Measurements from ENCODE around the gene MMD2. TPM values are rescaled to one million over a fixed set of nuclear protein-coding genes. Genes with fewer than 3 reads are reported as not detected.
A peak's percentile ranks its signal among the peaks of the same experiment; 100 is the strongest.

The MMD2 gene
- polyA plus RNA-seq, 10 donors: 0.10 to 0.19 (median 0.11) TPM; not detected in 7

GRCh38 chr7:4871056-4871680 is 87.8 kb downstream of the MMD2 start:
- no peak for DNase-seq

GRCh38 chr7:4868493-4868892 is 90.5 kb downstream of the MMD2 start:
- no peak for DNase-seq

GRCh38 chr7:4866528-4867496 is 92.2 kb downstream of the MMD2 start:
- DNase-seq: no peak

GRCh38 chr7:4862156-4862555 is 96.8 kb downstream of the MMD2 start:
- no peak for DNase-seq

GRCh38 chr7:4861673-4862072 is 97.3 kb downstream of the MMD2 start, which contains the start of gene PAPOLB:
TSS of gene PAPOLB (minus strand) at chr7:4862030. CDS start at chr7:4861810, 220 bp downstream.
- peak in 1 of 3 donors; percentile 25 for DNase-seq

GRCh38 chr7:4861227-4861626 is 97.8 kb downstream of the MMD2 start:
- no peak for DNase-seq

GRCh38 chr7:4857189-4857588 is 101.8 kb downstream of the MMD2 start:
- no peak for DNase-seq

GRCh38 chr7:4856336-4857057 is 102.5 kb downstream of the MMD2 start:
- DNase-seq: no peak

Other genes with a start within 250 kb of the MMD2 start
- 10 to 100 TPM in 7 of 10 donors, 1 to 10 TPM in 3; 9.1 to 23.4 (median 12.2) TPM for gene AP5Z1, start 183.6 kb downstream of the MMD2 start, polyA plus RNA-seq (ENCODE audit: insufficient read length in 10 of 10)
- gene PAPOLB, start 97.2 kb downstream of the MMD2 start, polyA plus RNA-seq (ENCODE audit: insufficient read length in 10 of 10): under 1 TPM in 5 of 10 donors, not detected in 5; 0.04 to 0.09 (median 0.04) TPM
- 1 to 10 TPM; 2.9 to 6.0 (median 3.7) TPM for gene RADIL, start 75.5 kb downstream of the MMD2 start, polyA plus RNA-seq (ENCODE audit: insufficient read length in 10 of 10)
- 10 to 100 TPM in 9 of 10 donors, 1 to 10 TPM in 1; 8.8 to 14.4 (median 12.5) TPM for gene RBAK, start 86.7 kb upstream of the MMD2 start, polyA plus RNA-seq (ENCODE audit: insufficient read length in 10 of 10)
- 10 to 100 TPM; 33.3 to 43.0 (median 39.1) TPM for gene WIPI2, start 231.0 kb upstream of the MMD2 start, polyA plus RNA-seq (ENCODE audit: insufficient read length in 10 of 10)

Data from muscle of back (tissue), 11 donors.